Coronary artery (tissue), 2 donors: ENCODE data around the gene RPS6KA5.

Experiments used
- DNase-seq: peaks from one replicate; pipeline ENCODE4 v3.0.0-alpha.2; 2017; ENCODE audit warnings: low spot score
- H3K27ac ChIP-seq, 2 donors: fragments of 200-600 bp; sonication (generic); one replicate each; pipeline ENCODE4 v1.5.1; 2016 to 2019
- H3K4me3 ChIP-seq: fragments of 200-600 bp; sonication (generic); 2 replicates; pipeline ENCODE4 v1.5.1; 2016; ENCODE audit warnings: mild to moderate bottlenecking, moderate library complexity
- TF ChIP-seq, protein P1 (sequence below): fragments of 200-600 bp; sonication (generic); IDR thresholded peaks from one replicate; pipeline ENCODE4 v1.5.1; 2019; ENCODE audit warnings: antibody characterized with exemption

The RPS6KA5 gene

DNA sequence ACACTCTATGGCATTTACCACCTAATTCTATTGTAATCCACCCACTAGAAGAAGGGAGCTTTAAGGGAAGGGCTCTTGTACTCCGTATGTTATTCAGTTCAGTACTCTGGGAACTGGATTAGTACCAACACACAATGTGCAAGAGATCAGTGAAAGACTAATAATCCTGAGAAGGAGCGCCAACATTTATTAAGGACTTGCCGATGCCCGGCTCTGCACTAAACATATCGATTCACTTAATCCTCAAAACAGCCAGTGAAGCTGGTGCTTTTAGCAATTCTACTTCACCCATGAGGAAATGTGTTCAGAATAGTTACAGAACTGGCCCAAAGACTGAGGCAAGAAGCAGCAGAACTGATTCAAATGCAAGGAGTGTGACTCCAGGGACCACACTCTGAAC, 80.9 kb downstream of the RPS6KA5 start:
- H3K27ac ChIP-seq: no peak overlapping the region
- H3K4me3 ChIP-seq: no peak overlapping the region
- no peak for DNase-seq
- TF ChIP-seq, protein P1, sequence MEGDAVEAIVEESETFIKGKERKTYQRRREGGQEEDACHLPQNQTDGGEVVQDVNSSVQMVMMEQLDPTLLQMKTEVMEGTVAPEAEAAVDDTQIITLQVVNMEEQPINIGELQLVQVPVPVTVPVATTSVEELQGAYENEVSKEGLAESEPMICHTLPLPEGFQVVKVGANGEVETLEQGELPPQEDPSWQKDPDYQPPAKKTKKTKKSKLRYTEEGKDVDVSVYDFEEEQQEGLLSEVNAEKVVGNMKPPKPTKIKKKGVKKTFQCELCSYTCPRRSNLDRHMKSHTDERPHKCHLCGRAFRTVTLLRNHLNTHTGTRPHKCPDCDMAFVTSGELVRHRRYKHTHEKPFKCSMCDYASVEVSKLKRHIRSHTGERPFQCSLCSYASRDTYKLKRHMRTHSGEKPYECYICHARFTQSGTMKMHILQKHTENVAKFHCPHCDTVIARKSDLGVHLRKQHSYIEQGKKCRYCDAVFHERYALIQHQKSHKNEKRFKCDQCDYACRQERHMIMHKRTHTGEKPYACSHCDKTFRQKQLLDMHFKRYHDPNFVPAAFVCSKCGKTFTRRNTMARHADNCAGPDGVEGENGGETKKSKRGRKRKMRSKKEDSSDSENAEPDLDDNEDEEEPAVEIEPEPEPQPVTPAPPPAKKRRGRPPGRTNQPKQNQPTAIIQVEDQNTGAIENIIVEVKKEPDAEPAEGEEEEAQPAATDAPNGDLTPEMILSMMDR: no peak

DNA sequence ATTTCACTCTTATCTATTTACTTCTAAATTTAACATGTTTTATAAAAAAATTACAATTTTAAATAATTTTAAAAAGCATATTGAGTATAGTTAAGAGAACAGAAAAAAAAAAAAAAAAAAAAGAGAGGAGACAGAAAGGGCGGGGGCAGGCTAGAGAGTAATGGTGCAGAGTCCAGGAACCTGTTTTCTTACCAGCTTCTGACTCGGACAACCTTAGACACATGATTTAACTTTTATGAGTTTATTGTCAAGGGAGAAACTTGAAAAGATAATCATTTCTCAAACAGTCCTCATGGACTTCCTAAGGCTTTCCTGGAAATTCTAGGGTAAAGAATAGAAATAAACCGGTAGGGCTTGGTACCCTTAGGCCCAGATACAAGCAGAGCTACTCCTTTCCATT, 84.3 kb downstream of the RPS6KA5 start:
- Histone ChIP-seq H3K4me3 (no peak overlapping the region), H3K27ac (no peak overlapping the region)
- DNase-seq: no peak
- TF ChIP-seq, protein P1: no peak

DNA sequence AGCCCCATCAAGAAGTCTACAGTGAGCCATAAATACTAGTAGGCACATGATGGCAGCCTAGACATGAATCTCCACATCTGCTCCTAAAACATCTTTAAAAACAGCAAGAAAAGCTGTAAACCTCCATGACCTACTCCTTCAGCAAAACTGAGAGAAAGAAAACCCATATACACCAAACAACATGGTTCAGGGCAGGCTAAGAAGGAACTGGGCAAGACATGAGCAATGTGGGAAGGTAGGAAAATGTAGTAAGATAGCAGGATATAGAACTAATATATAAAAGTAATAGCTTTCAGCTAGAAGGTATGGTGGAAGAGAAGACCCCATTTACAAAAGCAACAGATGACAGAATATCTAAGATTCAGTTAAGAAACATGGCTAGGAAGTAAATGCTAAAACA, 88.8 kb downstream of the RPS6KA5 start:
- TF ChIP-seq, protein P1: no peak
- Histone ChIP-seq H3K27ac (no peak overlapping the region), H3K4me3 (no peak overlapping the region)
- no peak for DNase-seq

DNA sequence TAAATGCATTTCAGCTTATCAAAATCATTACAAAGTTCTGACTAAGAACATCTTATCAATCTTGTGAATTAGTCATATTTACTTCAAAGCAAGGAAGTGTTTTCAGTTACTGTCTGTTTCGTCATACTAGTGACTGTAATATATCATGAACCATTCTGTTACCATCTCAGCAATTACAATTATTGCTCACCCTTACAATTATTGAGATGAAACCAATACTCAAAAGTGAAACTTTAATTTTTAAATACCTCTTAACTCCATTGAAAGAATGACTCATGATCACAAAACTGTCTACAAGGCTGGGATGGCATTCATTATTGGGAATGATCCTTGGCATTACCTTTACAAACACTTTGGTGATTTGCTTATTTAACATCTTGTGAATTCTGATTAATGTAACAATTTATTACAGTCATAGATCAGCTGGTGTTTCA, 90.3 kb downstream of the RPS6KA5 start:
- no peak for DNase-seq
- TF ChIP-seq, protein P1: no peak
- Histone ChIP-seq H3K4me3 (no peak overlapping the region), H3K27ac (no peak overlapping the region)

DNA sequence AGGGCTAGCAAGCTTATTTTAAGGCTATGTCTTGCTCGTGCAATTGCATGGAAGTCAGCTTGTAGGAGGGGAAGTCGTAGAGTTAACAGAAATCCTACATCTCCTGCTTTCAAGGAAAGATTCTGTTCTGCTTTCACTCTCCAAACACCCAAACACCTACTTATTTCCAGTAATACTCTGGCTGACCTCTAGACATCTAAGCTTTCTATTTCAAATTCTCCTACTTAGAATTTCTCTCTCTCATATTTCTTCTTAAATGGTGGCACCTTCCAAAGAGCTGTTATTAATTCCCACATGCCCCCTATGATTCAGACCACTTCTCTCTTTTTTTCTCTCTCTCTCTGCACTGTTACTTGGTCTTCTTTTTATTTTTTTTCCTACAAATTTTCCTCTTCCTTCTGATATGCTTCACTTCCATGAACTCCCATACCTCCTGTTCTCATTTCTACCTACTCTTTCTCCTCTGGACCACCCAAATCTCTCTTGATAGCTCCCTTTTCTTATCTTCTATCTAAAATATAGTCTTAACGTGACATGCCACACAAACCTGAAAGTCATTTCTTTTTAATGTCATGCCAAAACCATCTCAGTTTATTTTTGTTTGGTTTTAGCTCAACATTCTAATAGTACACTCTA, 90.8 kb downstream of the RPS6KA5 start:
- Histone ChIP-seq H3K4me3 (no peak overlapping the region), H3K27ac (no peak overlapping the region)
- TF ChIP-seq, protein P1: no peak
- DNase-seq: no peak

DNA sequence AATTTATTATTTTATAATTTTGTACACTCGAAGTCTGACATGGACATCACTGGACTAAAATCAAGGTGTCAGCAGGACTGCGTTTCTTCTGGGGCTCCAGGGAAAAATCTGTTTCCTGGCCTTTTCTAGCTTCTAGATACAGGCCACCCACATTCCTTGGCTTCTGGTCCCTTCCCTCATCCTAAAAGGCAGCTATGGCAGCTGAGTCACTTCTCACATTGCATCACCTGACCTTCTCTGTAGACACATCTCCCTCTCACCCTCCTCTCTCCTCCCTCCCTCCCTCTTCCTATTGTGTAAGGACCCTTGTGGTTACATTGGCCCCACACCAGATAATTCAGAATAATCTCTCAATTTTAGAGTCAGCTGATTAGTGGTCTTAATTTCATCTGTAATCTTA, 92.4 kb downstream of the RPS6KA5 start:
- TF ChIP-seq, protein P1: no peak
- H3K4me3 ChIP-seq: no peak overlapping the region
- H3K27ac ChIP-seq: no peak overlapping the region
- no peak for DNase-seq

DNA sequence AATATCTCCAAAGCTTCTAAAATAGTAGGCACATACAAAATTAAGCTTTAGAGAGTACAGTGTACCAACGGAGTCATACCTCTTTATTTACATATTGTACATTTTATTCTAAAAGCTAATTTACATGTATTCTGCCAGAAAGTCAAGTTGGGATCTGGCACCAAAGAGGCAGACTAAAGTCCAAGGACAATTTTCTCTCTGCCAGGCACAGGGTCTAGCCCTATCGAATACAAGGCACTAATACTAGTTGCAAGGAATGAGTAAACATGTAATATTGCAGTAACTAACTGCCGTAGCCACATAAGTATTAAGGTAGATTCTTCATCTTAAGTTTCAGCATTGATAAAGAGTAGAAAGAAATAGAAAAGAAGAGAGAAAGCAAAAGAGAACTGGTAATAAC, 93.9 kb downstream of the RPS6KA5 start:
- TF ChIP-seq, protein P1: no peak
- no peak overlapping the region for H3K27ac ChIP-seq
- no peak overlapping the region for H3K4me3 ChIP-seq
- DNase-seq: no peak
